OCI-LY7 (cell line): ENCODE data around the gene RASSF4. TPM values are rescaled to one million over a fixed set of nuclear protein-coding genes. Genes with fewer than 3 reads are reported as not detected.

Source experiments
- BruUV-seq: library from RNA; stranded (reverse); fragments of 400-500 nt; replicated peaks from 2 replicates; lab custom pipeline; 2021; lab: Mats Ljungman, UMichigan
- CTCF ChIA-PET: fragments of 300-600 bp; sonication (Branson Sonifier 250); formaldehyde crosslinking; loops from one replicate; lab custom pipeline; 2022; ENCODE audit warnings: antibody characterized with exemption; ENCODE audit not compliant: unreplicated experiment; lab: Charles Lee
- POLR2A ChIA-PET: fragments of 300-600 bp; sonication (Branson Sonifier 250); formaldehyde crosslinking; loops from one replicate; lab custom pipeline; 2022; ENCODE audit warnings: antibody characterized with exemption; lab: Charles Lee
- DNase-seq: peaks from one replicate; pipeline ENCODE4 v3.0.0-alpha.2; 2015; ENCODE audit warnings: low spot score
- H2AFZ ChIP-seq: fragments of 200-600 bp; sonication (generic), shearing (Covaris generic); 2 replicates; pipeline ENCODE4 v1.6.1; 2014; ENCODE audit warnings: mild to moderate bottlenecking, antibody characterized with exemption, low read length, moderate library complexity
- H3K27ac ChIP-seq: fragments of 200-600 bp; sonication (generic); 2 replicates; pipeline ENCODE4 v1.5.1; 2014; ENCODE audit warnings: mixed run types, low read depth, mild to moderate bottlenecking, moderate library complexity, low read length, inconsistent platforms; ENCODE audit not compliant: poor library complexity, severe bottlenecking
- H3K36me3 ChIP-seq: fragments of 200-600 bp; sonication (generic); 2 replicates; pipeline ENCODE4 v1.6.1; 2014; ENCODE audit warnings: mild to moderate bottlenecking, antibody characterized with exemption, low read length, moderate library complexity, mixed read lengths; ENCODE audit not compliant: insufficient read depth
- H3K4me1 ChIP-seq: fragments of 200-600 bp; sonication (generic); 2 replicates; pipeline ENCODE4 v1.5.1; 2014; ENCODE audit warnings: mild to moderate bottlenecking, low read length; ENCODE audit not compliant: insufficient read depth, poor library complexity, severe bottlenecking
- H3K4me2 ChIP-seq: fragments of 200-600 bp; sonication (generic); 2 replicates; pipeline ENCODE4 v1.6.1; 2014; ENCODE audit warnings: mild to moderate bottlenecking, low read length
- H3K4me3 ChIP-seq: fragments of 200-600 bp; sonication (generic); 2 replicates; pipeline ENCODE4 v1.5.1; 2014; ENCODE audit warnings: mild to moderate bottlenecking, low read depth, low read length; ENCODE audit not compliant: poor library complexity, severe bottlenecking
- H3K79me2 ChIP-seq: fragments of 200-600 bp; sonication (generic); 2 replicates; pipeline ENCODE4 v1.6.1; 2016; ENCODE audit warnings: low read depth, mild to moderate bottlenecking, low read length, moderate library complexity, mixed read lengths; ENCODE audit not compliant: insufficient read depth
- H3K9me2 ChIP-seq: fragments of 200-600 bp; sonication (generic); 2 replicates; pipeline ENCODE4 v1.6.1; 2016; ENCODE audit warnings: mild to moderate bottlenecking, low read length, mixed read lengths; ENCODE audit not compliant: insufficient read depth
- H3K9me3 ChIP-seq: fragments of 200-600 bp; sonication (generic); 2 replicates; pipeline ENCODE4 v1.6.1; 2014; ENCODE audit warnings: mild to moderate bottlenecking, mixed run types, low read length, mixed read lengths
- H4K20me1 ChIP-seq: fragments of 200-600 bp; sonication (generic); 2 replicates; pipeline ENCODE4 v1.6.1; 2014; ENCODE audit warnings: mild to moderate bottlenecking, antibody characterized with exemption, low read length, moderate library complexity, mixed read lengths; ENCODE audit not compliant: insufficient read depth
- EZH2phosphoT487 ChIP-seq: fragments of 200-600 bp; sonication (generic); IDR thresholded peaks from 2 replicates; pipeline ENCODE4 v1.6.1; 2018; ENCODE audit warnings: low read depth, borderline replicate concordance, mild to moderate bottlenecking, mixed run types, antibody characterized with exemption, low read length, moderate library complexity, mixed read lengths
- intact Hi-C: fragments of 100-400 bp; cut with micrococcal nuclease; formaldehyde crosslinking; loops from one replicate; pipeline ENCODE4 v1.10.0; 2022; ENCODE audit not compliant: unreplicated experiment
- total RNA-seq, 2 experiments: library from RNA; depleted of rRNA in 1 of 2; stranded (reverse); fragments of >200 nt in 1 of 2; shearing (Covaris generic) in 1 of 2; gene quantifications; 2 replicates each; pipeline ENCODE4 v1.2.3, GENCODE V29; 2014 to 2022
- TF ChIP-seq, protein P1 (sequence below): fragments of 200-600 bp; sonication (generic); conservative IDR thresholded peaks from 2 replicates; pipeline ENCODE4 v1.5.1; 2014; ENCODE audit warnings: mild to moderate bottlenecking, antibody characterized with exemption, low read length, moderate library complexity, mixed read lengths

The RASSF4 gene
- total RNA-seq, 2 experiments from 2014 or later: 2.6 to 5.3 TPM

DNA sequence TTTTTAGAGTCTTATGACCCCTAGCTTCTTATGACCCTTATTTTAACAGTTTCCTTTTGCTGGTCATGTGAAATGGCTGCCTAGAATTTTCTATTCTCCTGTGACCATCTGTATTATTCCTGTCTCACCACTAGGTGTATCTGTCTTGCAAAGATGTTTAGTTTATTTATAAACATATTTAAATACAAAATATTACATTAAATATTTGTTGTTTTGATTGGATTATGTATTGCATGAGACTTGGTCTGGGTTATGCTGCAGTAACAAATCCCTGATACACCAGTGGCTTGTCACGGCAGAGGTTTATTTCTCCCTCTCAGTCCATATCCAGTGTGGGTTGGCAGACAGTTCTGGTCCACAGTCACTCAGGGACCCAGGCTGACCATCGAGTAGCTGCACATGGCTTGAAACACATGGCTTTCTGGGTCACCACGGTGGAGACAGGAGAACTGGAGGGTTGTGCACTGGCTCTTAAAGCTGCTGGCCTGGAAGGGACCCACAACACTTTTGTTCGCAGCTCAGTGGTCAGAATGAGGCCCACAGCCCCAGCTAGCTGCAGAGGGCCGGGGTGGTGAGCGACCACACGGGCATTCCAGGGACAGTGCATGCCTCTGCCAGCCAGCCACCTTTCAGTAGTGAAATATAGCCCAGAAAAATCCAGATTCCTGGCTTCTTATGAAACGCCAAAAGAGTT lies 7.4 kb downstream of the RASSF4 start:
- ChIA-PET POLR2A (interaction anchor here (1.1 kb wide), 1 partner anchor 36 kb away, joined by 3 read pairs; no protein-coding TSS in a partner anchor), CTCF (no interaction called here)
- H3K9me3 ChIP-seq: no peaks in the 10 kb centered on the region
- no peak overlapping the region for H3K27ac ChIP-seq
- TF ChIP-seq, protein P1, sequence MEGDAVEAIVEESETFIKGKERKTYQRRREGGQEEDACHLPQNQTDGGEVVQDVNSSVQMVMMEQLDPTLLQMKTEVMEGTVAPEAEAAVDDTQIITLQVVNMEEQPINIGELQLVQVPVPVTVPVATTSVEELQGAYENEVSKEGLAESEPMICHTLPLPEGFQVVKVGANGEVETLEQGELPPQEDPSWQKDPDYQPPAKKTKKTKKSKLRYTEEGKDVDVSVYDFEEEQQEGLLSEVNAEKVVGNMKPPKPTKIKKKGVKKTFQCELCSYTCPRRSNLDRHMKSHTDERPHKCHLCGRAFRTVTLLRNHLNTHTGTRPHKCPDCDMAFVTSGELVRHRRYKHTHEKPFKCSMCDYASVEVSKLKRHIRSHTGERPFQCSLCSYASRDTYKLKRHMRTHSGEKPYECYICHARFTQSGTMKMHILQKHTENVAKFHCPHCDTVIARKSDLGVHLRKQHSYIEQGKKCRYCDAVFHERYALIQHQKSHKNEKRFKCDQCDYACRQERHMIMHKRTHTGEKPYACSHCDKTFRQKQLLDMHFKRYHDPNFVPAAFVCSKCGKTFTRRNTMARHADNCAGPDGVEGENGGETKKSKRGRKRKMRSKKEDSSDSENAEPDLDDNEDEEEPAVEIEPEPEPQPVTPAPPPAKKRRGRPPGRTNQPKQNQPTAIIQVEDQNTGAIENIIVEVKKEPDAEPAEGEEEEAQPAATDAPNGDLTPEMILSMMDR: peak; percentile 60
- TF ChIP-seq EZH2phosphoT487: no peak
- no peaks in the 10 kb centered on the region for H3K36me3 ChIP-seq
- H3K4me2 ChIP-seq: peak overlapping the region; percentile 49; the same call in 1 of the 2 replicates
- H3K4me1 ChIP-seq: peaks cover 61% of the 10 kb centered on the region
- H3K9me2 ChIP-seq: no peaks in the 10 kb centered on the region
- DNase-seq: peak; percentile 23
- no peaks in the 10 kb centered on the region for H3K79me2 ChIP-seq
- H3K4me3 ChIP-seq: no peak overlapping the region
- intact Hi-C loops: no loop called here
- peak overlapping the region; percentile 88; the same call in 1 of the 2 replicates for H2AFZ ChIP-seq
- no peaks in the 10 kb centered on the region for H4K20me1 ChIP-seq
- BruUV-seq: no TSS peak

DNA sequence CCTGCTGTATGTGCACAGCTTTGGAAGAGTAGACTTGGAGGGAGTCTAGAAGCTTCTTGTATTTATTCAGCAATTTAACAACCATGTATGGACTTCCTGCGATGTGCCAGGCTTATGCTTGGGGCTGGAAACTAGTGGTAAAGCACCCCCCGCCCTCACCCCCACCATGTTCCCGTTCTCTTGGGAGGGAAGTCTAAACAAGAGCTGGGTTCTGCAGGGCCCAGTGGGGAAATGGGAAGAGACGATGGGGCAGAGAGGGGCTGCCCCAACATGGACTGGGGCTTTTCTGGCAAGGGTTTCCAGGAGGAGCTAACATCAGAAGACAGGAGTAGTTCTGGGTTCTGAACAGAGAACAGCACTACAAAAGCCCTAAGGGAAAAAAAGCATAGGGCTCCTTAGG lies 8.0 kb downstream of the RASSF4 start:
- ChIA-PET POLR2A (no interaction called here), CTCF (no interaction called here)
- H3K9me2 ChIP-seq: no peaks in the 10 kb centered on the region
- no peak for TF ChIP-seq EZH2phosphoT487
- peaks cover 61% of the 10 kb centered on the region for H3K4me1 ChIP-seq
- H3K79me2 ChIP-seq: no peaks in the 10 kb centered on the region
- H3K4me3 ChIP-seq: no peak overlapping the region
- H4K20me1 ChIP-seq: no peaks in the 10 kb centered on the region
- DNase-seq: no peak
- BruUV-seq: no TSS peak
- H2AFZ ChIP-seq: peak overlapping the region; percentile 70
- H3K9me3 ChIP-seq: no peaks in the 10 kb centered on the region
- H3K4me2 ChIP-seq: peak overlapping the region; percentile 33
- H3K36me3 ChIP-seq: no peaks in the 10 kb centered on the region
- intact Hi-C loops: no loop called here
- H3K27ac ChIP-seq: no peak overlapping the region

DNA sequence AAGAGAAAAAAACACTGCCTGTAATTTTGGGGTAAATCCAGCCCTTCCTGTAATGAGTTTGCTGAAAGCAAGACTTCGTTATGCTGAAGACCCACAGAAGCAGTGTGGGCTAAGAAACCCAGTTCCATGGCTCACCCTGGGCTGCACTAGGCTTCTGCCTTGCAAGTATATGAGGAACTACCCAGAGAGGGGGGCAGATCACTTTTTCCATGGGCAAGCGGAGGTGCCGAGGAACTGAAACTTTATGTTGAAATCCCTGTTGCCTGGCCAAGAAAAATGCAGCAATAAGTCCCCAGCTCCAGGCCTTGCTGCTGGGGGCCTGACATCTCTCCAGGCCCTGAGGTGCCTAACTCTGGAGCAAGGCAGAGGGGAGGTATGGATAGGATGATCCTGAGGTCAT lies 8.5 kb downstream of the RASSF4 start:
- intact Hi-C loops: no loop called here
- ChIA-PET CTCF (no interaction called here), POLR2A (no interaction called here)
- TF ChIP-seq, protein P1: no peak
- TF ChIP-seq EZH2phosphoT487: no peak
- Histone ChIP-seq H4K20me1 (no peaks in the 10 kb centered on the region), H3K4me3 (no peak overlapping the region), H3K27ac (no peak overlapping the region), H2AFZ (peak overlapping the region; percentile 70), H3K4me2 (peak overlapping the region; percentile 33), H3K9me2 (no peaks in the 10 kb centered on the region), H3K36me3 (no peaks in the 10 kb centered on the region), H3K9me3 (no peaks in the 10 kb centered on the region), H3K79me2 (no peaks in the 10 kb centered on the region), H3K4me1 (peaks cover 59% of the 10 kb centered on the region)
- no TSS peak for BruUV-seq
- DNase-seq: peak; percentile 43
